Stimulated activated naive CD8-positive, alpha-beta T cell treated with anti-CD3 and anti-CD28 coated beads, Interleukin-15, Interleukin-2, amounts not matched to agents 100 ng/mL and 50 ng/mL, for 24 hours (primary cell): ENCODE data around the gene LIPC.

Experiments
- H3K27ac Mint-ChIP-seq: one replicate; pipeline ENCODE4 v1.8.0; 2021; ENCODE audit warnings: mild to moderate bottlenecking, mixed read lengths
- H3K27me3 Mint-ChIP-seq: one replicate; pipeline ENCODE4 v1.8.0; 2021; ENCODE audit warnings: mixed read lengths
- H3K36me3 Mint-ChIP-seq: one replicate; pipeline ENCODE4 v1.8.0; 2021; ENCODE audit warnings: low read depth, mixed read lengths
- H3K4me1 Mint-ChIP-seq: one replicate; pipeline ENCODE4 v1.8.0; 2021; ENCODE audit warnings: low read depth, mixed read lengths
- H3K4me3 Mint-ChIP-seq: one replicate; pipeline ENCODE4 v1.8.0; 2021; ENCODE audit warnings: mild to moderate bottlenecking, mixed read lengths
- H3K9me3 Mint-ChIP-seq: one replicate; pipeline ENCODE4 v1.8.0; 2021; ENCODE audit warnings: mixed read lengths

LIPC gene

DNA sequence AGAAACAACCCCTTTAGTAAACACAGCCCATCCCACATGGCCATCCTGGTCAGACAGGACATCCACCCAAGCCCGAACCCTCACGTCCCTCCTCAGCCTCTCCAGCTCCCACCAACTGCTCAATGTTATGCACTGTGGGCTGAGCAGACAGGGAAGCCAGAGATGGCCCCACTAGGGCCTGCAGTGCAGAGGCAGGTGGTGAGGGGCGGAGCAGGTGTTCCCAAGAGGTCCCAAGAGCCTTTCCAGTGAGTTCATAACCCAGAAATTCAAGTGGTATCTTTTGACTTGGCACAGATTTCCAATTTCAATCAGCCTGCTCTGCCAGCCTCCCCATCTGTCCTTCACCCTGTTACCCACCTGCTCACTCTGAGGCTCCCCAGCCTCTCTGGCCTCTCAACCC, 130.3 kb downstream of the LIPC start:
- Mint-ChIP-seq H3K36me3 (no peaks in the 10 kb centered on the region), H3K27me3 (no peaks in the 10 kb centered on the region), H3K4me1 (no peaks in the 10 kb centered on the region), H3K9me3 (no peaks in the 10 kb centered on the region), H3K27ac (no peak overlapping the region), H3K4me3 (no peak overlapping the region)

DNA sequence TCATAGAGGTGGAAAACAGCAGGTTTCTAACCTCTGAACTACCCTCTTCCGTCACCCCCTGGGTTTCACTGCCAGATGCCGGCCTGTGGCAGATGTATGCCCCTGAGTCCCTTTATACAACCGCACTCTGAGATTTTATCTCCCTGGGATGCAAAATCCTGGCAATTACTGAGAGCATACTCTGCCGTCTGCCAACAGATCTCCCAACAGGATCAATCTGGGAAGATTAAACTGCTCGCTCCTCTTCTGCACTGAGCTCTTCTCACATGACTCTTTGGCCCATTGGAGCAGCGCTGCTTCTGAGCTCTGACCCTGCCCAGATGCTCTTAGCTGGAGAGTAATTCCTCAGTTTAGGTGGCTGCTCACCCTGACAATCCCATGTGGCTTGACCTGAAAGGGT, 133.2 kb downstream of the LIPC start:
- Mint-ChIP-seq H3K9me3 (peaks cover 4% of the 10 kb centered on the region), H3K4me3 (no peak overlapping the region), H3K4me1 (peaks cover 17% of the 10 kb centered on the region), H3K36me3 (no peaks in the 10 kb centered on the region), H3K27ac (no peak overlapping the region), H3K27me3 (no peaks in the 10 kb centered on the region)

DNA sequence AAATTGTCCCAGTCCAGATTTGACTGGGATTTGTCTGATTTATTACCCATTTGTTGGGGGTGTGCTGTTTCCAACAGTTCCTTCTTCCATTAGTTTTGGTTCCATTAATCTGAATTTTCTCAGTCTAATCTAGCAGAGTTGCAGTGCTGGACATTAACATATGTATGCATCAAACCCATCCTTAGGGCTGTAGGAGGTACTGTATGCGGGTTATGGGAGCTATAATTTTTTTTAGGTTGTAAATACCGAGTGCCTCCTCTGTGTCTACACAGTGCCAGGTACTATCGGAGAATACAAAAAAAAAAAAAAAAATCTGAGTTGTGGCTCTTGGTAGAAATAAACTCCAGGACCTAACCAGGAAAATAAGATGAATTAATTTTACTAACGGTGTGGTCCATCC, 133.8 kb downstream of the LIPC start:
- H3K9me3 Mint-ChIP-seq: peaks cover 6% of the 10 kb centered on the region
- H3K27me3 Mint-ChIP-seq: no peaks in the 10 kb centered on the region
- H3K4me1 Mint-ChIP-seq: peaks cover 17% of the 10 kb centered on the region
- no peaks in the 10 kb centered on the region for H3K36me3 Mint-ChIP-seq
- H3K4me3 Mint-ChIP-seq: no peak overlapping the region
- no peak overlapping the region for H3K27ac Mint-ChIP-seq

DNA sequence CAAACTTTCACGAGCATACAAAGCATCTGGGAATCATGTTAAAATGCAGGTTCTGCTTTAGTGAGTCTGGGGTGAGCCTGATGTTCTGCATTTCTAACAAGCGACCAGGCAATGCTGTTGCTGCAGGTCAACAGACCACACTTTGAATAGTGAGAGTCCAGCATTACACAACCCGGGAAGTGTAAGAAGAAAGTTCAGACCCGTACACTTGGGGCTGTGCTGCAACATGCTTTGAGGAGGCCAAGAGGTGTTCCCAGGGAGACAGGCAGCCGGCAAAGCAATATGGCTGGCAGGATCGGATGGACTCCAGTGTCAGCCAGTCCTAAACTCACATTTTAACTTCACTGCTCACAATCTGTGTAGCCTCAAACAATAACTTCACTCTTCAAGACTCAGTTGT, 134.2 kb downstream of the LIPC start:
- H3K9me3 Mint-ChIP-seq: peaks cover 6% of the 10 kb centered on the region
- no peak overlapping the region for H3K27ac Mint-ChIP-seq
- H3K36me3 Mint-ChIP-seq: no peaks in the 10 kb centered on the region
- peaks cover 17% of the 10 kb centered on the region for H3K4me1 Mint-ChIP-seq
- no peak overlapping the region for H3K4me3 Mint-ChIP-seq
- no peaks in the 10 kb centered on the region for H3K27me3 Mint-ChIP-seq

DNA sequence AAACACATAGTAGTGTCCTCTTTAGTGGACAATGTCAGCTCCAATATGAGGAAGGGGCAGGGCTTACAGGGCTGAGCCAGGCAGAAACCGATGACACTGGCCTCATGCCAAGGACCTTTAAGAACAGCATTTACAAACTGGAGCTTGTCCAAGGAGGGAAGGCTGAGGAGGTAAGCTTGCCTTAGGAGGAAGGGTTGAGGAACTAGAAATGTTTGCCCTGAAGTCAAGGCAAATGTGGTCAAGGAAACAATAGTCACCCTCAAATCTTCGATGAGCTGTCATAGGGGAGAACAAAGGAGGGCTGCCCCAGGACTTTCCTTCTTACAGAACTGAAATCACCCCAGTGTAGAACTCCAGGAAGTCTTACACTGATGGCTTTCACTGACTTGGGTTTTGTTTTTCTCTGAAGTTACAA, 136.4 kb downstream of the LIPC start:
- peaks cover 6% of the 10 kb centered on the region for H3K9me3 Mint-ChIP-seq
- H3K4me3 Mint-ChIP-seq: no peak overlapping the region
- no peaks in the 10 kb centered on the region for H3K27me3 Mint-ChIP-seq
- no peaks in the 10 kb centered on the region for H3K36me3 Mint-ChIP-seq
- H3K4me1 Mint-ChIP-seq: peaks cover 17% of the 10 kb centered on the region
- H3K27ac Mint-ChIP-seq: peak overlapping the region; percentile 14

DNA sequence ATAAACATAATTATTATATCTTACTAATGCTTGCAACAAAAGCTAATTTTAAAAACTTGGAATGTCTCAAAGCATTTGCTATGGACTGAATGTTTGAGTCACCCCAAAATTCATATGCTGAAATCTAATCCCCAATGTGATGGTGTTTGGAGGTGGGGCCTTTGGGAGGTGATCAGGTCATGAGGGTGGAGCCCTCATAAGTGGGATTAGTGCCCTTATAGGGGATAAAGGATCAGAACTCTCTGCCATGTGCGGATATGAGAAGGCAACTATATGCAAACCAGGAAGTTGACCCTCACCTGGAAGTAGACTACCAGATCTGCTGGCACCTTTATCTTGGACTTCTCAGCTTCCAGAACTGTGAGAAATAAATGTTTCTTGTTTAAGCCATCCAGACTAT, 137.7 kb downstream of the LIPC start:
- Mint-ChIP-seq H3K36me3 (no peaks in the 10 kb centered on the region), H3K27me3 (no peaks in the 10 kb centered on the region), H3K27ac (no peak overlapping the region), H3K4me1 (peaks cover 17% of the 10 kb centered on the region), H3K4me3 (no peak overlapping the region), H3K9me3 (peaks cover 6% of the 10 kb centered on the region)

DNA sequence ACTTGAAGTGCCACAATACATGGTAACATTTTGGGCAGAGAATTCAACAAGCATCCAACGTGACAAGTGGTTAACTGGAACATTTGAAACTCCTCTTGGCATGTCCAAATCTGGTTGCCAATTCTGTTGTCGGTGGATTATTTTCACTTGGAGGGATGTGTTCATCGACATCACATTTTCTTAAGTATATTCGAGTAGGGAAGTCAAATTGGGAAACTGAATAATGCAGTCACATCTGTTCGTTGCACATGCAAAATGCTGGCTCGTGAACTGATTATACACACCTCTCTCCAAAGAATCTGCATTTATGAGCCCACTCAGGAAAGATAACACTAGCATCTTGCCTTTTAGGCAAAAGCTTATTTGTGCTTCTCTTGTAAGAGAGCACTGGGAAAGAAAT, 139.7 kb downstream of the LIPC start:
- H3K9me3 Mint-ChIP-seq: peaks cover 6% of the 10 kb centered on the region
- no peak overlapping the region for H3K4me3 Mint-ChIP-seq
- no peaks in the 10 kb centered on the region for H3K36me3 Mint-ChIP-seq
- H3K27ac Mint-ChIP-seq: no peak overlapping the region
- no peaks in the 10 kb centered on the region for H3K27me3 Mint-ChIP-seq
- peaks cover 23% of the 10 kb centered on the region for H3K4me1 Mint-ChIP-seq

DNA sequence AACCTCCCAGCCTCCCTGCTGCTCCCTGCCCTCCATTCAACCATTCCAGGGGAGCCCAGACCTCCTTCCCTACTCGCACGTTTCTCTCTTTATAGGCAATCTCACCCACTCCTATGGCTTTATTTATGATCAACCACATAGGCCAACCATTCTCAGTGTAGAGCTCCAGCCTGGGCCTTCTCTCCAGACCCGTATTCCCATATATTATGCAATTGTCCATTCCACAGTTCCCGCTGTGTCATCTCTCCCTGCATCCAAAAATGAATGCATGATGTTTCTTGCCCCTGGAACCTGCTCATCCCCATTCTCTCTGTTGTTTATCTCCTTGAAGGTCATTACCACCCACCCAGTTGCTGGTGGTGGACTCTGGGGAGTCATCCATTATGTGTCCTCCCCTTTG, 140.7 kb downstream of the LIPC start:
- Mint-ChIP-seq H3K4me1 (peaks cover 22% of the 10 kb centered on the region), H3K27me3 (no peaks in the 10 kb centered on the region), H3K27ac (no peak overlapping the region), H3K36me3 (no peaks in the 10 kb centered on the region), H3K4me3 (no peak overlapping the region), H3K9me3 (peaks cover 6% of the 10 kb centered on the region)

DNA sequence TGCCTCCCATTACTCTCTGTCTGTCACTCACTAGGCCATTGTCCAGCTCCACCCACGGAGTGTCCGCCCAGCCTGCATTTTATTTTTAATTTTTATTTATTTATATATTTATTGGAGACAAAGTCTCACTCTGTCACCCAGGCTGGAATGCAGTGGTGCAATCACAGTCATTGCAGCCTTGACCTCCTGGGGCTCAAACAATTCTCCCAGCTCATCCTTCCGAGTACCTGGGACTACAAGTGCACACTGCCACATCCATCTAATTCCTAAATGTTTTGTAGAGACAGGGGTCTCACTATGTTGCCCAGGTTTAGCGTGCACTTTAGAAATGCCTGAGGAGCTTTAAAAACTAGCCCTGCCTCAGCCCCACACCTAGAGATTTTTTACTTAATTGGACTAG, 141.5 kb downstream of the LIPC start:
- no peaks in the 10 kb centered on the region for H3K27me3 Mint-ChIP-seq
- no peak overlapping the region for H3K27ac Mint-ChIP-seq
- peaks cover 6% of the 10 kb centered on the region for H3K9me3 Mint-ChIP-seq
- no peak overlapping the region for H3K4me3 Mint-ChIP-seq
- H3K4me1 Mint-ChIP-seq: peaks cover 14% of the 10 kb centered on the region
- H3K36me3 Mint-ChIP-seq: no peaks in the 10 kb centered on the region

DNA sequence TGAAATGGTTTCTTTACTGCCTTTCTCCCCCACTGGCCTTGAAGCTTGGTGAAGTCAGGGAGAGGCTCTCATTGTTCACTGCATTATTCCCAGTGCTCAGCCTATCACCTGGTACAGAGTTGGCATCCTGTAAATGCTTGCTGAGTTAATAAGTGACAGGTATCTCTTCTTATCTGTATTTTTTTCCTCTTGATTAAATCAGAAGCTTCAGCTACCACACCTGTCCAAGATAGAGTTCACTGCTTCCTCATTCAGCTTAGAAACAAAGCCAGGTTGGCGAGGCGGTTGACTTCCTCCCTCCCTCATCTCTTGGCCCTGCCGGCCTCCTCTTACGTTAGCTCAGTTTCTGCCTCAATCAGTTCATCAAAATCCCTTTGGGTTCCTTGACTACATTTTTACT, 142.8 kb downstream of the LIPC start:
- H3K36me3 Mint-ChIP-seq: no peaks in the 10 kb centered on the region
- H3K4me3 Mint-ChIP-seq: no peak overlapping the region
- H3K27me3 Mint-ChIP-seq: no peaks in the 10 kb centered on the region
- peaks cover 6% of the 10 kb centered on the region for H3K4me1 Mint-ChIP-seq
- no peak overlapping the region for H3K27ac Mint-ChIP-seq
- peaks cover 6% of the 10 kb centered on the region for H3K9me3 Mint-ChIP-seq

DNA sequence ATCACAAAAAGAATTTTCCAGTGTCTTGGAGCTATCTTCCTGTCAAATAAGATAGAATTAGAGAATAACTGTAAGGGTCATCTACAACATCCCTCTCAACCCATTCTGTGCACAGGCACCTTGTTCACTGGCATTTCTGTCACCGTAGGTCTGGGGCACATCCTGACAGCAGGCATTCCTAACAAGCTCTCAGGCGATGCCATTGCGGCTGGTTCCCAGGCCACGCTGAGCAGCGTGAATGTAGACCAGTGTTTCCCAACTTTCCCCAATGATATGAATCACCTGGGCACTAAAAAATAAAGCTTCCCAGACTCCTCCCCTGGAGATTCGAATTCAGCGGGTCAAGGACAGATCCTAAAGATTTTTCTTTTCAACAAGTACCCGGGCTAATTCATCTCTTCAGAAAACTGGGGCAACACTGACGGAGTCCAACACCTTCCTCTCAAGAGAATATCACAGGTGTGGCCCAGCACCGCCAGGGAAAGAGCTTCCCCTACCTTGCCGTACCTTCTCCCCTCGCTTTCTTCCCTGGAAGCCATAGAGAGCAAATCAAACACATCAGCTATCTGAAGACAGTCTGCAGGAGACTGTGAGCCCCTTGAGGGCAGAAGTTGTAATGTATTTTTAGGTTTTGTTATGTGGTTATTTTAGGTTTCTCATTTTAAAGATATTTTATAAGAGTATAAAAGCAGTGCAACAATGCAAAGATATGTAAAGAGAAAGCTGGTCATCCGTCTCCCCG, 143.4 kb downstream of the LIPC start:
- H3K4me1 Mint-ChIP-seq: peaks cover 6% of the 10 kb centered on the region
- H3K9me3 Mint-ChIP-seq: no peaks in the 10 kb centered on the region
- H3K27ac Mint-ChIP-seq: no peak overlapping the region
- H3K27me3 Mint-ChIP-seq: no peaks in the 10 kb centered on the region
- no peak overlapping the region for H3K4me3 Mint-ChIP-seq
- H3K36me3 Mint-ChIP-seq: no peaks in the 10 kb centered on the region

DNA sequence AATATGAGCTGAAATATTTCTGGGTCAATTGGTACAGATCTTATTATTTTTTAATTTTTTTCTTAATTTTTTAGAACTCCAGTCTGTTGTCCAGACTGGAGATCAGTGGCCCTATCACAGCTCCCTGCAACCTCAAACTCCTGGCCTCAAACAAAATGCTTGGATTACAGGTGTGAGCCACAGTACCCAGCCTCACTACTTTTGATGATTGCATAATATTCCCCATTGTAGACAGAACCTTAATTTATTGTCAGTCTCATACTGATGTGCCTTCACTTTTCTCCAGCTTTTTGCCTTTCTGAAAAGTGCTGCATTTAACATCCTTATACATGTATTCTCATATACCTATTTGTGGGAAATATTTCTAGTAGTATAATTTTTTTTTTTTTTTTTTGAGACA, 144.9 kb downstream of the LIPC start:
- H3K4me3 Mint-ChIP-seq: no peak overlapping the region
- H3K9me3 Mint-ChIP-seq: no peaks in the 10 kb centered on the region
- H3K27ac Mint-ChIP-seq: no peak overlapping the region
- H3K36me3 Mint-ChIP-seq: no peaks in the 10 kb centered on the region
- peaks cover 6% of the 10 kb centered on the region for H3K4me1 Mint-ChIP-seq
- H3K27me3 Mint-ChIP-seq: no peaks in the 10 kb centered on the region

DNA sequence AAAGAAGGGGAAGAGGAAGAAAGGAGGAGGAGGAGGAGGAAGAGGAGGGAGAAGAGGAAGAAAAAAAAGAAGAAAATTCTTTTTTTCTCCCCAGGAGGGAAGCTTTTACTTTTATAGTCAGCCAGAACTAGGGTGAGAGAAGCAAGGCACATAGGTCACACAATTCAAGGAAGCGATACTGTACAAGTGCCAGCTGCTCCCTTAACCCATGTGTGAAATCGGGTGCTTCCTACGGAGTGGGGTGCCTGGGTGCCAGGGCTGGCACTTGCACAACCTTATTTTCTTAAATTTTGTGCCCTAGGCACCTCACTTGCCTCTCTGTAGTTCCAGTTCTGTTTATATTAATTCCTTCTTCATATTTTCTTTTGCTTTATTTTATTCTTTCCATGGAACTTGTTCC, 150.4 kb downstream of the LIPC start:
- H3K4me3 Mint-ChIP-seq: no peak overlapping the region
- peaks cover 4% of the 10 kb centered on the region for H3K27me3 Mint-ChIP-seq
- H3K36me3 Mint-ChIP-seq: no peaks in the 10 kb centered on the region
- H3K4me1 Mint-ChIP-seq: peaks cover 14% of the 10 kb centered on the region
- H3K9me3 Mint-ChIP-seq: peaks cover 9% of the 10 kb centered on the region
- no peak overlapping the region for H3K27ac Mint-ChIP-seq

DNA sequence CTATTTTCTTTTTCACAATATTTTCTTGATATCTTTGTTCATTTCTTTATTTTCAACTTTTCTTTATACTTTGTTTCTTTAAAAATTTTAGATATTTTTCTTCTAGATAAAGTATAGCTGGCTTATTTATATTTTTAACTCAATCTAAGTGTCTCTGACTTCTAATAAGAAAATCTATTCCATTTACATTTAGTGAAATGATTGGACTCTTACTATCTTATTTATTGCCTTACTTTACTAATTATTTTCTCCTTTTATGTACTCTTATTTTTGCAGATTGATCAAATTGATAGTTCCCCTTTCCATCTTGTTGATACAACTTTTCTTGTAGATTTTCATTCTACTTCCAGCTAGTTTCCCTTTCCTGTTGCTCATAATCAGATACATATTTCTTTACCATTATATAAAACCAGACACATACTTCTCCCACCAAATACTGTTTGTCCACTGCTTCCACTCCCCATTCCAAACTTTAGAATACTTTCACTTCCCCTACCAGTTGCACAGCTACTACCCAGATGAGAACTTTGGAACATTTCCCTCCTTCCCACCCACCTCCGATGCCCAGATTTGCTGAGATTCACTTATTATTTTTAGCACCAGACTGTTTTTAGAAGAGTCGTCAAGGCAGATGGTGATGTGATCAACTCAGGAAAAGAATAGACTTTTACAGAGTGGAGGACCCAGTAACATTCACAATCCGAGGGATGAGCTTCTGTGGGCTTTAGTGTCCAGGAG, 151.5 kb downstream of the LIPC start:
- H3K9me3 Mint-ChIP-seq: peaks cover 9% of the 10 kb centered on the region
- peaks cover 14% of the 10 kb centered on the region for H3K4me1 Mint-ChIP-seq
- no peaks in the 10 kb centered on the region for H3K36me3 Mint-ChIP-seq
- H3K27me3 Mint-ChIP-seq: peaks cover 4% of the 10 kb centered on the region
- H3K4me3 Mint-ChIP-seq: no peak overlapping the region
- no peak overlapping the region for H3K27ac Mint-ChIP-seq

DNA sequence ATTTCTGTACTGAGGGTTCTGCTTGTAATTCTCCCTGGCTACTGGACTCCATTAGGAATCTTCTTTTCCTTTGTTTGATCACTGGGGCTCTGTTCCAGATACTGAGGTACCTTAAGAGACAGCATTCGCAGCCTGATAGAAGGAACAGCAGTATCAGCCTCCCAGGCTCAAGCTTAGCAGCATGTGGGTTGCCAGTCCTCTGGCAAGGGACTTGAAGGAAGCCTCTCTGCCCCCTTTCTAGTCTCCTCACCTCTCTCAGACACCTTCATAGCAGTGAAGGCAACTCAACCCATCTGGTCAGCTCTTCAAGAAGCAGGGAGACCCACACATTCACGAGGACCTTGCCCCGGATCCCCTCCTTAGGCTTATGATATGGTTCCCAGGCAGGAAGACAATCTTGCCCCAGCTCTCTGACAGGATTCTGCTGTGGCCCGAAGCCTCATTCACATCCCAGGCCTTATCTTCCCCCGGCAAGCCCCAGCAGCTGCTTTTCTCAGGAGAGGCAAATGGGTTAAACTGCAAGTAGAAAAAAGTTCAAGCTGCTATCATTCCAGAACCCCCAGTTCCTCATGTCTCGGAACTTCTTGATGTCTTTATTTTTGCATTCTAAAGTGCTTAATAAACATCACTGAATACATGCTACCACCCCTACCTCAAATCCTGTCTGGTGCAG, 153.1 kb downstream of the LIPC start:
- H3K4me3 Mint-ChIP-seq: no peak overlapping the region
- peak overlapping the region; percentile 54 for H3K27ac Mint-ChIP-seq
- H3K27me3 Mint-ChIP-seq: peaks cover 4% of the 10 kb centered on the region
- peaks cover 9% of the 10 kb centered on the region for H3K9me3 Mint-ChIP-seq
- H3K4me1 Mint-ChIP-seq: peaks cover 14% of the 10 kb centered on the region
- no peaks in the 10 kb centered on the region for H3K36me3 Mint-ChIP-seq
